ENCODE measurements around the gene BRSK1.

BRSK1 gene

DNA sequence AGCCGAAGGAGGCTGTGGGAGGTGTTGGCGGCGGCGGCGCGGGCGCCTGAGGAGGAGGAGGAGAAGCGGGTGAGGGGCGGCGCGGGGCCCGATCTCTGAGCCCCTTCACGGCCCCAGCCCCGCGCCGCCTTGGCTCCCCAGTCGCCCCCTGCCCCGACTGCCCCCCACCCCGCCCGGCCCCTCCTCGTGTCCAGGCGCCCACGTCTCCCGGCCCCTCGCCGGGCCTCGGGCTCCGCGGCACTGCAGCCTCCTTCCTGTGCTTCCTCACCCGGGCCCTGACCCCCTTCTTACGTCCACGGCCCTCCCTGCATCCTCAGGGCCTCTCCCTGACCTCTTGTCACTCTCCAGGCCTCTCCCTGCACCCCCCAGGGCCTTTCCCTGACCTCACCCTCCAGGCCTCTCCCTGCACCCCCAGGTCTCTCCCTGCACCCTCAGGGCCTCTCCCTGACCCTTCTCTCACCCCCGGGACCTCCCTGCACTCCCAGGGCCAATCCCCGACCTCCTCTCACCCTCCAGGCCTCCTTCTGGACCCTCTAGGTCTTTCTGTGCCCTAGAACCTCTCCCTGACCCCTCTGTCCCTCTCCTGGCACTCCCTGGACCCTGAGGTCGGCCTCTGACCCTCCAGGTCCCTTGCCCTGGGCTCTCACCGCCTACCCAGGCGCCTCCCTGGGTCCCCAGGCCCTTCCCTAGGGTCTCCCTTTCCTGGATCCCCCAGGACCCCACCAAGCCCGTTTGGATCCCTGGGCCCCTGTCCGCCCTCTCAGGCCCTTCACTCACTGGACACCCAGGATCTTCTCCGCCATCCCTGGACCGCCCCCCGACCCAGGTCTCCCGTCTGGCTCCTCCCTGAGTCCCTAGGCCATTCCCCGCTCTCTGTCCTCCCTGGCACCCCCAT is 56.3 kb downstream of the BRSK1 start:
- peaks cover 23% of the 10 kb centered on the region for H3K4me1 ChIP-seq (ENCODE audit: control insufficient read depth, low read length)
- H3K4me2 ChIP-seq (ENCODE audit: low read length) = peak overlapping the region; percentile 92
- peaks cover 7% of the 10 kb centered on the region for H3K27me3 ChIP-seq (ENCODE audit: control insufficient read depth, low read length)
- peak overlapping the region; percentile 64 for H3K27ac ChIP-seq (ENCODE audit: low read depth, low read length)
- H3F3A ChIP-seq (ENCODE audit: control insufficient read depth, insufficient read depth) = no peaks in the 10 kb centered on the region
- TF ChIP-seq EZH2phosphoT487 (IDR thresholded peaks at IDR 0.05; ENCODE audit: borderline replicate concordance, low read length) = no peak
- peaks cover 16% of the 10 kb centered on the region for H3K36me3 ChIP-seq (ENCODE audit: control insufficient read depth, low read length)
- H4K20me1 ChIP-seq (ENCODE audit: control insufficient read depth, insufficient read depth, low read depth, low read length) = 0 out of 2 replicates have a peak, but pooled peaks cover 3% of the 10 kb centered on the region
- H3K9me2 ChIP-seq (replicated peaks; ENCODE audit: control insufficient read depth, low read length) = no peaks in the 10 kb centered on the region
- H3K4me3 ChIP-seq (ENCODE audit: low read length) = peak overlapping the region; percentile 99
- H3K79me2 ChIP-seq (ENCODE audit: control insufficient read depth, low read length) = peaks cover 18% of the 10 kb centered on the region
- H3K9me3 ChIP-seq (ENCODE audit: control insufficient read depth, insufficient read depth, low read length) = no peaks in the 10 kb centered on the region

DNA sequence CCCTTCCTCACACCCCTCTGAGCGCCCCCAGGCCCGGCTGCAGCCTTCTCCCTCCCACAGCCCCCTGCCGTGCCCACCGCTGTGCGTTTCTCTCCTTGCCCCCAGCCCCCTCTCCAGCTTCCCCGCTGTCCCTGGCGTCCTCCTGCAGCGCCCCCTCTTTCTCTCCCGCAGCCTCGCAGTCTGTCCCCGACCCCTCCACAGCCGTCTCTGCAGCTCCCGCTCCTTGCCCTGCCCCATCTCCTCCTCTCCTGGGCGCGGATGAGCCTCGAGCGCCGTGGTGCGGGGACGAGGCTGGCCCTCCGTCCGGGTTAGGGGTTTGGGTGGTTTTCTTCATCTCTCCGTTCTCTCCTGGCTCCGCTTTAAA is 57.0 kb downstream of the BRSK1 start:
- peaks cover 7% of the 10 kb centered on the region for H3K27me3 ChIP-seq (ENCODE audit: control insufficient read depth, low read length)
- H3K27ac ChIP-seq (ENCODE audit: low read depth, low read length) = peak overlapping the region; percentile 64
- H3K4me3 ChIP-seq (ENCODE audit: low read length) = peak overlapping the region; percentile 99
- H3K9me3 ChIP-seq (ENCODE audit: control insufficient read depth, insufficient read depth, low read length) = no peaks in the 10 kb centered on the region
- H3K9me2 ChIP-seq (replicated peaks; ENCODE audit: control insufficient read depth, low read length) = no peaks in the 10 kb centered on the region
- TF ChIP-seq, protein P1, sequence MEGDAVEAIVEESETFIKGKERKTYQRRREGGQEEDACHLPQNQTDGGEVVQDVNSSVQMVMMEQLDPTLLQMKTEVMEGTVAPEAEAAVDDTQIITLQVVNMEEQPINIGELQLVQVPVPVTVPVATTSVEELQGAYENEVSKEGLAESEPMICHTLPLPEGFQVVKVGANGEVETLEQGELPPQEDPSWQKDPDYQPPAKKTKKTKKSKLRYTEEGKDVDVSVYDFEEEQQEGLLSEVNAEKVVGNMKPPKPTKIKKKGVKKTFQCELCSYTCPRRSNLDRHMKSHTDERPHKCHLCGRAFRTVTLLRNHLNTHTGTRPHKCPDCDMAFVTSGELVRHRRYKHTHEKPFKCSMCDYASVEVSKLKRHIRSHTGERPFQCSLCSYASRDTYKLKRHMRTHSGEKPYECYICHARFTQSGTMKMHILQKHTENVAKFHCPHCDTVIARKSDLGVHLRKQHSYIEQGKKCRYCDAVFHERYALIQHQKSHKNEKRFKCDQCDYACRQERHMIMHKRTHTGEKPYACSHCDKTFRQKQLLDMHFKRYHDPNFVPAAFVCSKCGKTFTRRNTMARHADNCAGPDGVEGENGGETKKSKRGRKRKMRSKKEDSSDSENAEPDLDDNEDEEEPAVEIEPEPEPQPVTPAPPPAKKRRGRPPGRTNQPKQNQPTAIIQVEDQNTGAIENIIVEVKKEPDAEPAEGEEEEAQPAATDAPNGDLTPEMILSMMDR (IDR thresholded peaks at IDR 0.05; ENCODE audit: low read depth, low read length, poor library complexity, severe bottlenecking) = peak; percentile 76
- TF ChIP-seq EZH2phosphoT487 (IDR thresholded peaks at IDR 0.05; ENCODE audit: borderline replicate concordance, low read length) = no peak
- H4K20me1 ChIP-seq (ENCODE audit: control insufficient read depth, insufficient read depth, low read depth, low read length) = 0 out of 2 replicates have a peak, but pooled peaks cover 3% of the 10 kb centered on the region
- H3K4me1 ChIP-seq (ENCODE audit: control insufficient read depth, low read length) = peaks cover 23% of the 10 kb centered on the region
- H3K79me2 ChIP-seq (ENCODE audit: control insufficient read depth, low read length) = peaks cover 18% of the 10 kb centered on the region
- peak overlapping the region; percentile 92 for H3K4me2 ChIP-seq (ENCODE audit: low read length)
- peaks cover 16% of the 10 kb centered on the region for H3K36me3 ChIP-seq (ENCODE audit: control insufficient read depth, low read length)
- no peaks in the 10 kb centered on the region for H3F3A ChIP-seq (ENCODE audit: control insufficient read depth, insufficient read depth)

DNA sequence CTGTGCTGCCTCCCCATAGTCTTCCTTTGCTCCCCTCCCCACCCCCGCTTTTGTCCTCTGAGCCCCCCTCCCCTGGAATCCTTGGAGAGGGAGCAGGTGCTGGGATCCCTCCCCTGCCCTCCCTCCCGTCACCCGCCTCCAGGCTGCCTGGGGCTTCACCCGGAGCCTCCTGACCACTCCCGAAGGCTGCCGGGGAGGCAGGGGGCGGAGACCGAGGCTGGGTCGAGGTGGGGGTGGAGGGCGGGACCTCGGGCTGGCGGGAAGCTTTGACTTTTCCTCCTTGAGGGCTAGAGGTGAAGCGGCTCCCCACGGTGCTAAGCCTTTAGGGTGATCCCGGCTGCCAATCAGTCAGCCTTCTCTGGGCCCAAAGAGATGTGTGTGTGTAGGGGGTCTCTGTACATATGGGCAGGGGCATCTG is 57.4 kb downstream of the BRSK1 start:
- H3K27ac ChIP-seq (ENCODE audit: low read depth, low read length) = 0 out of 2 replicates have a peak overlapping the region, but pooled peaks have one; percentile 64
- peak overlapping the region; percentile 99 for H3K4me3 ChIP-seq (ENCODE audit: low read length)
- peak overlapping the region; percentile 92 for H3K4me2 ChIP-seq (ENCODE audit: low read length)

More for the DNA sequence above, 57.4 kb downstream of the BRSK1 start:
- Histone ChIP-seq H3K79me2 (ENCODE audit: control insufficient read depth, low read length) (peaks cover 18% of the 10 kb centered on the region), H3K9me3 (ENCODE audit: control insufficient read depth, insufficient read depth, low read length) (no peaks in the 10 kb centered on the region), H4K20me1 (ENCODE audit: control insufficient read depth, insufficient read depth, low read depth, low read length) (0 out of 2 replicates have a peak, but pooled peaks cover 3% of the 10 kb centered on the region), H3K4me1 (ENCODE audit: control insufficient read depth, low read length) (peaks cover 23% of the 10 kb centered on the region), H3F3A (ENCODE audit: control insufficient read depth, insufficient read depth) (no peaks in the 10 kb centered on the region), H3K9me2 (replicated peaks; ENCODE audit: control insufficient read depth, low read length) (no peaks in the 10 kb centered on the region), H3K36me3 (ENCODE audit: control insufficient read depth, low read length) (peaks cover 16% of the 10 kb centered on the region), H3K27me3 (ENCODE audit: control insufficient read depth, low read length) (peaks cover 7% of the 10 kb centered on the region)
- TF ChIP-seq, protein P1 (IDR thresholded peaks at IDR 0.05; ENCODE audit: low read depth, low read length, poor library complexity, severe bottlenecking) = no peak
- no peak for TF ChIP-seq EZH2phosphoT487 (IDR thresholded peaks at IDR 0.05; ENCODE audit: borderline replicate concordance, low read length)

Measured in DOHH2 (cell line).